Neutrophil (primary cell): ENCODE measurements around the gene STRA6.

Source experiments
- H3K27ac ChIP-seq: fragments of 200-600 bp; sonication (generic); 2 replicates; pipeline ENCODE4 v1.5.1; 2016; ENCODE audit warnings: mild to moderate bottlenecking, moderate library complexity
- H3K27me3 ChIP-seq: fragments of 200-600 bp; sonication (generic); 2 replicates; pipeline ENCODE4 v1.6.0; 2016; ENCODE audit warnings: mild to moderate bottlenecking
- H3K36me3 ChIP-seq: fragments of 200-600 bp; sonication (generic); 2 replicates; pipeline ENCODE4 v1.5.1; 2017
- H3K4me1 ChIP-seq, 2 experiments: fragments of 200-600 bp in 1 of 2; sonication (generic) in 1 of 2; 1 replicate in 1 of 2; 2 replicates in 1 of 2; pipeline versions ENCODE4 v1.5.1 to v1.6.1; 2013 to 2016; ENCODE audit warnings: low read depth in 1 of 2, low read length in 1 of 2, mild to moderate bottlenecking in 1 of 2, moderate library complexity in 1 of 2; ENCODE audit not compliant: control insufficient read depth in 1 of 2, insufficient read depth in 1 of 2
- H3K4me3 ChIP-seq, 2 experiments: fragments of 200-600 bp in 1 of 2; sonication (generic) in 1 of 2; 1 replicate in 1 of 2; 2 replicates in 1 of 2; pipeline ENCODE4 v1.5.1; 2013 to 2016; ENCODE audit warnings: low read depth in 1 of 2, low read length in 1 of 2, mild to moderate bottlenecking in 1 of 2, moderate library complexity in 1 of 2
- H3K9me3 ChIP-seq: fragments of 200-600 bp; sonication (generic); 2 replicates; pipeline ENCODE4 v1.5.1; 2016
- TF ChIP-seq, protein P1 (sequence below): fragments of 200-600 bp; sonication (generic); IDR thresholded peaks from 2 replicates; pipeline ENCODE4 v1.5.1; 2016; ENCODE audit warnings: antibody characterized with exemption

The STRA6 gene

DNA sequence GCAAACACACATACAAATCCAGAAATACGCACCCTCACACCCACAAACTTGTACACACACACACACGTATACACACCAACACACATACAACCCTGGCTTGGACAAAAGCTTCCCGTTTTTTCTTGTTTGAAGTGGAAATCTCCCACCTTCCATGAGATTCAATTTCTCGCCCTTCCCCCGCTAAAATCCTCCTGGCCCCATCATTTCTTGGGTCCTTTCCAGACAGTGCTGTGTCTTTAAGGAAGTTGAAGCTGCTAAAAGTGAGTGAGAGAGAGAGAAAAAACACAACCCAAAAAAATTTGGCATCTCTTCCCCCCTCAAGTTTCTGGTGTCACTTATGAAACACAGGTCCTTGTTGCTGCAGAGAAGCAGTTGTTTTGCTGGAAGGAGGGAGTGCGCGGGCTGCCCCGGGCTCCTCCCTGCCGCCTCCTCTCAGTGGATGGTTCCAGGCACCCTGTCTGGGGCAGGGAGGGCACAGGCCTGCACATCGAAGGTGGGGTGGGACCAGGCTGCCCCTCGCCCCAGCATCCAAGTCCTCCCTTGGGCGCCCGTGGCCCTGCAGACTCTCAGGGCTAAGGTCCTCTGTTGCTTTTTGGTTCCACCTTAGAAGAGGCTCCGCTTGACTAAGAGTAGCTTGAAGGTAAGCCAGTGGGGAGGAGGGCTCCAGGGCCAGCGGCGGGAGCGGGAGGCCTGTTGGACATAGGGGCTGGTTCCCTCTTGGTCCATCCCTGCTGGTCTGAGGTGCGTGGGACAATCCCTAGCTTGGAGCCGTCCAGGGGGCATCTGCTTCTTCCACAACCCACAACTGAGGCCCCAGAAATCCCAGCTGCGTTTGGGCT lies 29.0 kb downstream of the STRA6 start, which contains the start of gene ISLR:
ISLR (plus strand) TSS at position 331 of the 839 bp plus-strand sequence. CDS start 1,149 bp downstream, outside the sequence.
- Histone ChIP-seq H3K36me3 (no peaks in the 10 kb centered on the region), H3K4me3 (no peak within 1 kb of the TSS), H3K9me3 (no peaks in the 10 kb centered on the region), H3K4me1 (no peaks in the 10 kb centered on the region), H3K27me3 (peaks cover 4% of the 10 kb centered on the region), H3K27ac (no peak within 1 kb of the TSS)
- TF ChIP-seq, protein P1, sequence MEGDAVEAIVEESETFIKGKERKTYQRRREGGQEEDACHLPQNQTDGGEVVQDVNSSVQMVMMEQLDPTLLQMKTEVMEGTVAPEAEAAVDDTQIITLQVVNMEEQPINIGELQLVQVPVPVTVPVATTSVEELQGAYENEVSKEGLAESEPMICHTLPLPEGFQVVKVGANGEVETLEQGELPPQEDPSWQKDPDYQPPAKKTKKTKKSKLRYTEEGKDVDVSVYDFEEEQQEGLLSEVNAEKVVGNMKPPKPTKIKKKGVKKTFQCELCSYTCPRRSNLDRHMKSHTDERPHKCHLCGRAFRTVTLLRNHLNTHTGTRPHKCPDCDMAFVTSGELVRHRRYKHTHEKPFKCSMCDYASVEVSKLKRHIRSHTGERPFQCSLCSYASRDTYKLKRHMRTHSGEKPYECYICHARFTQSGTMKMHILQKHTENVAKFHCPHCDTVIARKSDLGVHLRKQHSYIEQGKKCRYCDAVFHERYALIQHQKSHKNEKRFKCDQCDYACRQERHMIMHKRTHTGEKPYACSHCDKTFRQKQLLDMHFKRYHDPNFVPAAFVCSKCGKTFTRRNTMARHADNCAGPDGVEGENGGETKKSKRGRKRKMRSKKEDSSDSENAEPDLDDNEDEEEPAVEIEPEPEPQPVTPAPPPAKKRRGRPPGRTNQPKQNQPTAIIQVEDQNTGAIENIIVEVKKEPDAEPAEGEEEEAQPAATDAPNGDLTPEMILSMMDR: no peak

DNA sequence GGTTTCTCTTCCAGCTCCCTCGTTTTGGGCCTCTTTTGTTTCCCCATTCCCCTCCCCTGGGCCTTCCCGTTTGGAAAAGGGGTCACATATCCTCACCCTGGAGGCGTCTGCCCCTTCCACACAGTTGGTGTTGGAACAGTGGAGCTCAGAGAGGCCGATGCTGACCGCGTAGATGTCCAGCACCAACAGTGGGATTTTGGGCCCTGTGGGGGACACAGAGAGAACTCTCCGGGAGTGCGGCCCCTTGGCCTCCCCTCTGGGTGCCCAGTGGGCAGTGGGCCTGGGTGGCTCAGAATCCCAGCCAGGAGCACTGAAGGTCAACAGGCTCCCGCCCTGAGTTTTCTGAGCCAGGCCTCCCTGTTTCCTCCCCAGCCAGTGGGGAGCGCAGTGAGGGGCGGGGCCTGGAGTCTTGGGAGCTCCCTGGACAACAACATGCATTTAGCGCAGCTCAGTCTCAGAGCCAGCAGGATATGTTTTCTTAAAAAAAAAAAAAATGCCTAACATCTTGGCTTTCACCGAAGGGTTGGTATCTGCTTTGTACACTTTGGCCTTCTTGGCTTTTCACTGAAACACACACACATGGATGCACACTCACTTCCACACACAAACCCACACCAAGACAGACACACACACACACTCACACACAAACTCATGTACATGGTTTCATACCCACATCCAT lies 29.7 kb downstream of the STRA6 start:
- Histone ChIP-seq H3K9me3 (no peaks in the 10 kb centered on the region), H3K27me3 (peaks cover 6% of the 10 kb centered on the region), H3K36me3 (no peaks in the 10 kb centered on the region), H3K4me1 (no peaks in the 10 kb centered on the region), H3K27ac (no peak overlapping the region), H3K4me3 (no peak overlapping the region)
- TF ChIP-seq, protein P1: no peak

DNA sequence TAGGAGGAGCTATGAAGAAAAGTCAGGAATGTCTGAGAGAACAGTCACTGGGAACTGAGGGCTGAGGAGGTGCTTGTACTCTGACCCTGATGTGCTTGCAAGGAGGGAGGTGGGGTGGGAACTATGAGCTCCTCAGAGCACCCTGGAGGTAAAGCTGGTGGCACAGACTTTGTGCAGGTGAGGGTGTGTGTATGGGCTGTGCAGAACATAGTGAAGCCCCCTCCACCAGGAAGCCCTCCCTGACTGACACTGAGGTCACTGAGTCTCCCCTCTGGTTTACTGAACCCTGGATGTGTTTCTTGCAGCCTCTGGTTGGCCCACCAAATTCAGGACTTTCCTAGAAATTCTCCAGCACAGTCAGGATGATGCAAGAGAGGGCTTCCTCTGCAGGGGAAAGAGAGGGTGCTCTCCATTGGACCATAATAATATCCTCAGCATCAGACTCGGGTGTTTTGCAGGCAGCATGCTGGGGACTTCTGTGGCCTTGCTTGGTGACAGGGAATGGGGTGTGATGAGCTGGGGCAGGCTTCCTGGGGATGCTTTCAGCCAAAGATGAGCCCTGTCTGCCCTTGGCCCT lies 30.5 kb downstream of the STRA6 start:
- Histone ChIP-seq H3K36me3 (no peaks in the 10 kb centered on the region), H3K4me1 (no peaks in the 10 kb centered on the region), H3K27ac (no peak overlapping the region), H3K4me3 (no peak overlapping the region), H3K27me3 (peaks cover 6% of the 10 kb centered on the region), H3K9me3 (no peaks in the 10 kb centered on the region)
- TF ChIP-seq, protein P1: no peak

DNA sequence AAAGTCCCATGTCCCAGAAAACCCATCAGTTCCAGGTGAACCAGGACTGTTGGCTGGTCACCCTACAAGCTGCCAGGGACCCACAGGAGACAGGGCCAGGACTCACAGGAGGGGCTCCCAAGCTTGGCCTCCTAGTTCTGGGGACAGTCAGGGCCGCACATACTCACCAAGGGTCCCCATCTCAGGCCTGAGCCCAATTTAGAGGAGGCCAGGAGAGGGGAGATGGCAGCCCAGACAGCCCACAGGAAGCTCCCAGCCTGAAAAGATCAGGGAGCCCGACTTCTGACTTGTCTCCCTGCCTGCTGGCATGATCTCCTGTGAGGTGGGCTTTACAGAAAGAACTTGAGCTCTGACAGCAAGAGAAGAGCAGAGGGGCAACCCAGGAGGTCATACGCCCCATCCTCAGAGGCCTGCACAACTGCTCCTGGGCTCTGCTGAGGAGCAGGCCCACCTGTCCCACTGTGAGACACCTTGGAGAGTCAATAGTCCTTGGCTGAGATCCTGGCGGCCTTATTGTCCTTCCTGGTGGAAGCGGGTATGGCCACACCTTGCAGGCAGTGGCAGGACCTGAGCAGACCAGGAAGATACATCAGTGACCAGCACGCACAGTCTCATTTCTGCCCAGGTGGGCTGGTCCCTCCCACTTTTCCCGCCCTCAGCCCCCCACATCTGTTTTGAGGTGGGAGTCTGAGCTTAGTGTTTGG lies 31.6 kb downstream of the STRA6 start:
- no peaks in the 10 kb centered on the region for H3K36me3 ChIP-seq
- H3K4me3 ChIP-seq: no peak overlapping the region
- no peaks in the 10 kb centered on the region for H3K4me1 ChIP-seq
- no peaks in the 10 kb centered on the region for H3K9me3 ChIP-seq
- H3K27me3 ChIP-seq: peaks cover 6% of the 10 kb centered on the region
- TF ChIP-seq, protein P1: no peak
- H3K27ac ChIP-seq: no peak overlapping the region

DNA sequence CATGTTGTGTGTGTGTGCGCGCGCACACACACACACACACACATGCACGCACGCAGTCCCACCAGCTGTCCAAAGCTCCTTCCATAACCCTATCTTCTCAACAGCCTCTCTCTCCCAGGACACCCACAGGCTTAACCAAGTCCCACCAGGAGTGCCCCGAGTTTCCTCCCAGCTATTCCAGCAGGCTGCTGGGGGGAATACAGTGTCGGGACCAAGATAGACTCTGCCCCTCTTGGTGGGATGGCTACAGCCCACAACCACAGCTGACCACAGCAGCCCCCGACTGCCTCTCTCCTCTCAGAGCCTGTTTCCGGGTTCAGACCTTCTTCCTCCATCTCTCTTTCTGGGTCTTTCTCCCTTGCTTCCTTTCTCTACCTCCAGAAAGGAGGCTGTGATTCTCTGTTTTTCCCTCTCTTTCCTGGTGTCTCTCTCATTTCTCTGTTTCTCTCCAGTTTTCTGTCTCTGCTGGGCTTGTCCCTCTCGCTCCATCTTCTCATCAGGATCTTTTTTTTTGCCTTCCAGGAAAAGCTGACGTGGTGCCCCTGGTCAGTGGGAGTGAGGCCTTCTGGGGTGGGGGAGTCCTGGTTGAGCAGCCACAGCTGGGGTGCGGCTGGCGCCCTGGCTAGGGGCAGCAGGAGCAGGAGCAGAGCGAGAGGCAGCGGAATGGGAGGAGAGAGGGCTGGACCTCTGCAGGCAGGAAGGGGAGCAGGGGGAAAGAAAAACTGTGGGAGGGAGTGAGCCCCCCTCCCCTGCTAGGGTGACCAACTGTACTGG lies 32.3 kb downstream of the STRA6 start:
- Histone ChIP-seq H3K4me3 (no peak overlapping the region), H3K27ac (no peak overlapping the region), H3K9me3 (no peaks in the 10 kb centered on the region), H3K27me3 (peaks cover 6% of the 10 kb centered on the region), H3K36me3 (no peaks in the 10 kb centered on the region), H3K4me1 (no peaks in the 10 kb centered on the region)
- TF ChIP-seq, protein P1: no peak
